DND-41 (cell line): ENCODE measurements around the gene MAP3K5.

ENCODE experiments used
- ATAC-seq: fragments of 200-7000 bp; cut with Tn5 transposase; 3 replicates; pipeline ENCODE4 v1.9.1; 2021; ENCODE audit warnings: low read depth; ENCODE audit not compliant: insufficient read depth
- DNase-seq: peaks from one replicate; pipeline ENCODE4 v3.0.0-alpha.2; 2020
- H2AFZ ChIP-seq: 2 replicates; pipeline ENCODE4 v1.6.0; 2012; ENCODE audit warnings: low read depth, low read length
- H3K27ac ChIP-seq: 2 replicates; pipeline ENCODE4 v1.5.1; 2012; ENCODE audit warnings: low read length, inconsistent platforms
- H3K27me3 ChIP-seq: fragments of 200-600 bp; sonication (generic); 2 replicates; pipeline ENCODE4 v1.6.0; 2012; ENCODE audit warnings: low read length, mild to moderate bottlenecking, inconsistent platforms; ENCODE audit not compliant: insufficient read depth, poor library complexity
- H3K36me3 ChIP-seq: 2 replicates; pipeline ENCODE4 v1.5.1; 2012; ENCODE audit warnings: low read length, inconsistent platforms; ENCODE audit not compliant: insufficient read depth
- H3K4me1 ChIP-seq: 2 replicates; pipeline ENCODE4 v1.5.1; 2012; ENCODE audit warnings: mild to moderate bottlenecking, low read length; ENCODE audit not compliant: insufficient read depth
- H3K4me2 ChIP-seq: 2 replicates; pipeline ENCODE4 v1.6.0; 2012; ENCODE audit warnings: mild to moderate bottlenecking, moderate library complexity, low read length, inconsistent platforms; ENCODE audit not compliant: insufficient read depth
- H3K4me3 ChIP-seq, 2 experiments: fragments of 200-600 bp in 1 of 2; shearing (Covaris generic) in 1 of 2; 2 replicates each; pipeline ENCODE4 v1.5.1; 2012 to 2016; ENCODE audit warnings: inconsistent platforms in 2 of 2, low read length in 2 of 2, mild to moderate bottlenecking in 2 of 2, low read depth in 1 of 2, moderate library complexity in 1 of 2
- H3K79me2 ChIP-seq: 2 replicates; pipeline ENCODE4 v1.6.0; 2012; ENCODE audit warnings: low read length, inconsistent platforms; ENCODE audit not compliant: insufficient read depth
- H3K9ac ChIP-seq: 2 replicates; pipeline ENCODE4 v1.6.0; 2012; ENCODE audit warnings: low read depth, mild to moderate bottlenecking, inconsistent platforms, low read length, moderate library complexity
- H3K9me3 ChIP-seq: 2 replicates; pipeline ENCODE4 v1.5.1; 2012; ENCODE audit warnings: low read length, moderate library complexity, mild to moderate bottlenecking, inconsistent platforms; ENCODE audit not compliant: insufficient read depth, severe bottlenecking
- H4K20me1 ChIP-seq: 2 replicates; pipeline ENCODE4 v1.6.0; 2012; ENCODE audit warnings: low read length; ENCODE audit not compliant: insufficient read depth
- CTCF ChIP-seq: IDR thresholded peaks from 2 replicates; pipeline ENCODE4 v1.5.1; 2012; ENCODE audit warnings: borderline replicate concordance, low read length, moderate library complexity, mild to moderate bottlenecking; ENCODE audit not compliant: poor library complexity, severe bottlenecking; ENCODE audit errors: extremely low read depth
- EZH2 ChIP-seq: IDR thresholded peaks from 3 replicates; pipeline ENCODE4 v1.6.1; 2012; ENCODE audit warnings: borderline replicate concordance, low read depth, mild to moderate bottlenecking, moderate library complexity, low read length, inconsistent platforms; ENCODE audit not compliant: severe bottlenecking

The MAP3K5 gene

DNA sequence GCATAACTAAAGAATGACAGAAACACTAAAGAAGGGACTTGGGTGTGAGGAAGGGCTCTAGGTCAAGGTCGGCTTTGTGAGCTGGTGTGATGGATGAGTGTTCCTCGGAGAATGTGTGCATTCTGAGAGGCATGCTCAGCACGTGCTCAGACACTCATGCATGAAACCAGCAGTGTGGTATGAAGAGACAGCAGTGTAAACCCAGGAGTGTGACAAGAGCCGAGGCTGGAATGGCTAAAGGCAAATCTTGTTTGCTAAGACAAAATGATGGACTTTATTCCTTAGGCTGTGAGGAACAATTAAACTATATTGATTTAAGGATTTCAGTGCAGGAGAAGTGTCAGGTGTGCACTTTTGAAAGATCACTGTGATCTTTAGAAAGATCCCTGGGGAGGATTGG is 134.6 kb downstream of the MAP3K5 start:
- Histone ChIP-seq H3K9ac (no peak overlapping the region), H3K79me2 (no peaks in the 10 kb centered on the region), H3K27me3 (no peaks in the 10 kb centered on the region), H3K4me2 (no peak overlapping the region), H3K9me3 (no peaks in the 10 kb centered on the region), H3K27ac (no peak overlapping the region), H3K4me1 (no peaks in the 10 kb centered on the region), H3K36me3 (no peaks in the 10 kb centered on the region), H4K20me1 (no peaks in the 10 kb centered on the region), H2AFZ (no peak overlapping the region), H3K4me3 (no peak overlapping the region)
- TF ChIP-seq CTCF (no peak), EZH2 (no peak)
- ATAC-seq (no peak), DNase-seq (no peak)

DNA sequence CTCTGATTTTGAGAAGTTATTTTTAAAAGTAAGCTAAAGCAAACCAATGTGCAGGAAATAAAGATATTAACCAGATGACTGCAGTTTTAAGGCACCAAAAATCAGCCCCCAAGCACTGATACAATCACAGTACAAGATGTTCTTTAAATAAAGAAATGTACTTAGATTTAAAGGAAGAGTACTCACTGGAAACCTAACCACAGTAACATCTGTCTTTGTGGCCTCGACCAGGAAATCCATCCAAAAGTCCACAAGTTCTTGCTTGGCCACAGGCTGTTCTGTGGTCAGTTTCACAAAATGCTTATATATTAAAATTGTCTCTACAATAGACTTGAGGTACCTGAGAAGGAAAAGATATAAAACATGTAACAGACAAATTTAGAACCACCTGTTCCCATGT is 136.2 kb downstream of the MAP3K5 start:
- Histone ChIP-seq H3K27me3 (no peaks in the 10 kb centered on the region), H3K4me2 (no peak overlapping the region), H3K36me3 (no peaks in the 10 kb centered on the region), H4K20me1 (no peaks in the 10 kb centered on the region), H3K9ac (no peak overlapping the region), H3K4me1 (no peaks in the 10 kb centered on the region), H3K4me3 (no peak overlapping the region), H3K9me3 (no peaks in the 10 kb centered on the region), H3K27ac (no peak overlapping the region), H2AFZ (no peak overlapping the region), H3K79me2 (no peaks in the 10 kb centered on the region)
- no peak for ATAC-seq
- TF ChIP-seq CTCF (no peak), EZH2 (no peak)
- no peak for DNase-seq

DNA sequence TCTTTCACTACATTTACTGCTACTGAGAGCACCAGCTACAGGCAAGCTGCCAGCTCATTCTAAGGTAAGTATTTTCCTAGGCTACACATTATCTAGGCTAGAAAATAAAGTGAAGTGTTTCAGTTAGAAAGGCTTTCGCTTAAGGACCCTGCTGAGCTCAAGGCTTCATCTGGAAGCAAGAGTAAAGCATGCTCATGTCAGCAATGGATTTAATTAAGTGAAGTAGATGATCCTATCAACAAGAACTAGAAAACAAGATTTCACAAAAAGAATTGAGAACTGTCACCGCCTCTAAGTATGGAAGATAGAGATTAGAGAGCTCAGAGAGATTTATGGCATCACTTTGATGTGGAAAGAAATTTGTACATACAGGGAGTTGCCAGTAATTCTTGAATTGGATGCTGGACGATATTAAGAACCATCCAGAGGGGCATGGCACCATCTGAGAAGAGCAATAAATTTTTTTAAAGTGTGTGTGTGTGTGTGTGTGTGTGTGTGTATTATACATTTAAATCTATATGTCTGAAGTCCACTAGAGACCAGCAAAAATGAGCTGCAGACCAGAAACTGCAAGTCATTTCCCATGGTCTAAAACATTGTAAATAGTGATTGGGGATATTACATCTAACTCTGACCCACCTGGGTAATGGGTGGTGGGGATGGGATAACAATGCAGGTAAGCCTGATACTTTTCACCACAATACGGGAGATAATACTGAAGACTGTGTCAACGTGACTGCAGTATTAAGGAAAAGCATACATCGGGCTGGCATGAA is 136.8 kb downstream of the MAP3K5 start:
- Histone ChIP-seq H3K27me3 (no peaks in the 10 kb centered on the region), H3K4me2 (no peak overlapping the region), H3K27ac (no peak overlapping the region), H3K4me1 (no peaks in the 10 kb centered on the region), H3K4me3 (no peak overlapping the region), H3K36me3 (no peaks in the 10 kb centered on the region), H4K20me1 (no peaks in the 10 kb centered on the region), H3K79me2 (no peaks in the 10 kb centered on the region), H2AFZ (no peak overlapping the region), H3K9ac (no peak overlapping the region), H3K9me3 (no peaks in the 10 kb centered on the region)
- ATAC-seq (no peak), DNase-seq (no peak)
- TF ChIP-seq CTCF = no peak

GRCh38 chr6:136654086-136654485 is 138.2 kb downstream of the MAP3K5 start:
- no peaks in the 10 kb centered on the region for H3K79me2 ChIP-seq
- no peak overlapping the region for H3K27ac ChIP-seq
- no peak for DNase-seq
- no peak overlapping the region for H3K4me3 ChIP-seq
- no peaks in the 10 kb centered on the region for H3K27me3 ChIP-seq
- no peaks in the 10 kb centered on the region for H3K4me1 ChIP-seq
- H2AFZ ChIP-seq = no peak overlapping the region
- no peaks in the 10 kb centered on the region for H3K36me3 ChIP-seq
- no peaks in the 10 kb centered on the region for H3K9me3 ChIP-seq
- H3K4me2 ChIP-seq = no peak overlapping the region
- H3K9ac ChIP-seq = no peak overlapping the region
- ATAC-seq = no peak
- no peak for TF ChIP-seq EZH2
- TF ChIP-seq CTCF = no peak
- no peaks in the 10 kb centered on the region for H4K20me1 ChIP-seq
